Measurements from ENCODE around the gene CELSR3. TPM values are rescaled to one million over a fixed set of nuclear protein-coding genes. Genes with fewer than 3 reads are reported as not detected.

CELSR3 gene
- total RNA-seq, 1 experiment from 2014 or later = 23.9 TPM

GRCh38 chr3:48681541-48681880, 18.8 kb upstream of the CELSR3 start:
- Histone ChIP-seq H3K27ac (ENCODE audit: insufficient read length, low read depth, low read length) (no peak overlapping the region), H3K23ac (ENCODE audit: insufficient read length, low read depth, low read length) (no peak overlapping the region), H4K5ac (ENCODE audit: insufficient read length, low read depth, low read length) (no peak overlapping the region), H2BK20ac (ENCODE audit: low read depth, low read length, poor library complexity, severe bottlenecking) (no peak overlapping the region), H3K4me1 (ENCODE audit: insufficient read depth, low read length) (peaks cover 4% of the 10 kb centered on the region; the same call in 1 of the 2 replicates), H2BK12ac (ENCODE audit: insufficient read length, low read depth, low read length) (no peak overlapping the region), H3T11ph (ENCODE audit: low read length) (no peak overlapping the region), H3K9me3 (ENCODE audit: control insufficient read depth, low read depth, low read length) (no peaks in the 10 kb centered on the region), H3K4ac (ENCODE audit: low read depth, low read length) (no peak overlapping the region), H3K14ac (ENCODE audit: insufficient read depth, low read length) (no peak overlapping the region), H3K27me3 (ENCODE audit: insufficient read depth, low read length) (no peaks in the 10 kb centered on the region), H3K79me1 (ENCODE audit: insufficient read depth, low read depth, low read length, poor library complexity, severe bottlenecking) (peaks cover 3% of the 10 kb centered on the region), H2AFZ (ENCODE audit: low read length) (no peak overlapping the region), H2BK15ac (ENCODE audit: low read depth, low read length) (no peak overlapping the region), H3K79me2 (ENCODE audit: insufficient read depth, low read length) (peaks cover 5% of the 10 kb centered on the region; the same call in 1 of the 2 replicates), H4K91ac (ENCODE audit: insufficient read length, low read depth, low read length) (no peak overlapping the region), H3K18ac (ENCODE audit: insufficient read length, low read depth, low read length) (no peak overlapping the region), H2BK5ac (ENCODE audit: insufficient read length, low read length) (no peak overlapping the region), H3K23me2 (ENCODE audit: insufficient read length, low read depth, low read length, poor library complexity, severe bottlenecking) (peaks cover 8% of the 10 kb centered on the region), H2BK120ac (ENCODE audit: low read depth, low read length, poor library complexity, severe bottlenecking) (no peak overlapping the region), H4K8ac (replicated peaks; ENCODE audit: insufficient read length, low read depth, low read length) (no peak overlapping the region), H2AK5ac (ENCODE audit: insufficient read length, low read length) (no peak overlapping the region), H3K56ac (ENCODE audit: insufficient read length, low read depth, low read length) (no peak overlapping the region), H3K4me2 (ENCODE audit: insufficient read depth, insufficient read length, low read length) (no peak overlapping the region), H3K9ac (ENCODE audit: extremely low read depth, insufficient read length, low read length) (no peak overlapping the region), H4K20me1 (ENCODE audit: control insufficient read depth, insufficient read depth, insufficient read length) (no peaks in the 10 kb centered on the region)
- no peak for DNase-seq
- H3K27ac Mint-ChIP-seq = no peak overlapping the region; a peak in 1 of 7 replicates
- H3K27me3 Mint-ChIP-seq (ENCODE audit: low read depth) = no peaks in the 10 kb centered on the region; the same call in 1 of the 2 replicates
- H3K9me3 Mint-ChIP-seq = no peaks in the 10 kb centered on the region
- peaks cover 33 to 62% (median 57%) of the 10 kb centered on the region in 3 experiments for H3K36me3 Mint-ChIP-seq (ENCODE audit: insufficient read depth in 1 of 3, low read depth in 3 of 3)
- no CpG with 5 or more reads among the region's 7 CpGs for WGBS (ENCODE audit: extremely low coverage, insufficient read length, low lambda C conversion rate)
- no peak for TF ChIP-seq CTCF (conservative IDR thresholded peaks at IDR 0.05)
- H3K4me3 Mint-ChIP-seq = no peak overlapping the region
- peaks cover 15 to 16% of the 10 kb centered on the region in 2 experiments for H3K4me1 Mint-ChIP-seq

Measured in H9 (cell line).